ENCODE measurements around the gene NDUFA13. TPM values are rescaled to one million over a fixed set of nuclear protein-coding genes. Genes with fewer than 3 reads are reported as not detected.

NDUFA13 gene
- polyA plus RNA-seq, 4 donors: 161 to 320 (median 247) TPM

DNA sequence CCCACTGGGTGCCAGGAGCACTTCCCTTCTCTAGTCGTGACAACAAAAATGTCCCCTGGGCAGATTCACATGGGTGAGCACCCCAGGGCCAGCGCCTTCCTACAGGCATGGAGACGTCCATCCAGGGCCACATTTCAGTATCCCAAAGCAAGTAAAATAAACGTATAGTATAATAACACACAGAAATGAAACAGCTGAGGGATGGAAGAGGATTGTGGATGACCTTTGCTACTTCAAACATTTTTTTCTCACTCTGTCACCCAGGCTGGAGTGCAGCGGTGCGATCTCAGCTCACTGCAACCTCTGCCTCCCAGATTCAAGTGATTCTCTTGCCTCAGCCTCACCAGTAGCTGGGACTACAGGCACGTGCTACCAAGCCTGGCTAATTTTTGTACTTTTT, 50.3 kb downstream of the NDUFA13 start:
- DNase-seq (ENCODE audit: low read depth in 4 of 4, low spot score in 3 of 4): no peak

DNA sequence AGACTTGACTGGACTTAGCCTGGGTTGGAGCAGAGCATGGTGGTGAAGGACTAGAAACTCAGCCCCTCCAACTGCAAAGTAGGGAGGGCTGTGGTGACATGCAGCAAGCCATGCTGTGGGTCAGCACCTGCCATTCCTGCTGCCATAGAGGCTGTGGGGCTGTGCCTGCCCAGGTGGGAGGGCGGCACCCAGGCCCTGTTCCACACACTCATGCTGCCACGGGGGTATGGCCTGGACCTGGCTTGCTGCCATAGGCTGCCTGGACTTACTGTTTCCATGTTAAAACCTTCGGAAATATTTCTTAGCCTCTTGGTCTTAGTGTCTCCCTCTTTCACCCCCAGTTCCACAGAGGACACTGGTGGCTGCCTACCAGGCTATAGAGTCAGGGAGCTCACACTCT, 51.4 kb downstream of the NDUFA13 start:
- DNase-seq (ENCODE audit: low read depth in 4 of 4, low spot score in 3 of 4): no peak

DNA sequence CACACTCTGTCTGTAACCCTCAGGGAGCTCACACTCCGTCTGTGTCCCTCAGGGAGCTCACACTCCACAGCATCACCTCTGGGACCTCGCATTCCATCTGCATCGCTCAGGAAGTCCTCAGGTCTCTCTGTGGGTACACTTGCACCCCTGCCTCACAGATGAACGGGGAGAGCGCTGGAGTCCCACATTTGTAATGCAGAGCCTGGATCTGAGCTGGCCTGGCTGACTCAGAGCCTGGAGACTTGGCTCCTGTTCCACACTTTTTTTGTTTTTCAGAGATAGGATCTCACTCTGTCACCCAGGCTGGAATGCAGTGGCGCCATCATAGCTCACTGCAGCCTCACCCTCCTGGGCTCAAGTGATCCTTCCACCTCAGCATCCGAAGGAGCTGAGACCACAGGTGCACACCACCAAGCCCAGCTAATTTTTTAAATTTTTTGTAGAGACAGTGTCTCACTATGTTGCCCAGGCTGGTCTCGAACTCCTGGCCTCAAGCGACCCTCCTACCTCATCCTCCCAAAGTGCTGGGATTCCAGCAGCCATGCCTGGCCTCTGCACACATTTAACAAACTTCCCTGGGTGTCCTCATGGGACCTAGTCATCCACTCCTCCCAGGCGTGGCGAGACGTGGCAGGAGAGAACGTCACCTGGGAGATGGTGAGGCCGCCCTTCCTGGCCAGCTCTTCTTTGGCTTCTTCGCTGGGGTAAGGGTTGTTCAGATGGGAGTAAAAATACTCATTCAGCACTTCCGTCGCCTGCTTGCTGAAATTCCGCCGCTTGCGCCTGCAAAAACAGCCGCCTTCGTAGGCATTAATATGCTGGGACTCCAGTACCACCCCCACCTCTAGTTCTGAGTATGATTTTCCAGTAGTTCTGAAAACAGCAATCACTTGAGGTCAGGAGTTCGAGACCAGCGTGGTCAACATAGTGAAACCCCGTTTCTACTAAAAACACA, 53.1 kb downstream of the NDUFA13 start:
- no peak for DNase-seq (ENCODE audit: low read depth in 4 of 4, low spot score in 3 of 4)

DNA sequence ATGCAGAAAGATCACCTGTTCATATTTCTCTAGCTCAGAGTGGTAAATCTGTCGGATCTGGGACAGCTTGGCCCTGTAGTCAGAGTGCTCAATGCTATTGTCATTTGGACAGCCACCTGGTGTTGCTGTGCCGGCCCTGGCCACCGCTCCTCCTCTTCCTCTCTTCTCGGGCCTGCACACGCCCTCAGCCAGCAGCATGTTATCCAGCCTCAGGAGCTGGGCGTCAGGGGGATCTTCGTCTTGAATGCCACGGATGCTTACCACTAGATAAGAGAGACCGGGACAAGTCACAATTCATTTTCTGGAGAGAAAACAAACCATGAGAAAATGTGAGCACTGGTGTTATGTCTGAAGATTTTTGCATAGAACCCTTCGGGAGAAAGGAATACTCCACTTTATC, 54.5 kb downstream of the NDUFA13 start:
- no peak for DNase-seq (ENCODE audit: low read depth in 4 of 4, low spot score in 3 of 4)

DNA sequence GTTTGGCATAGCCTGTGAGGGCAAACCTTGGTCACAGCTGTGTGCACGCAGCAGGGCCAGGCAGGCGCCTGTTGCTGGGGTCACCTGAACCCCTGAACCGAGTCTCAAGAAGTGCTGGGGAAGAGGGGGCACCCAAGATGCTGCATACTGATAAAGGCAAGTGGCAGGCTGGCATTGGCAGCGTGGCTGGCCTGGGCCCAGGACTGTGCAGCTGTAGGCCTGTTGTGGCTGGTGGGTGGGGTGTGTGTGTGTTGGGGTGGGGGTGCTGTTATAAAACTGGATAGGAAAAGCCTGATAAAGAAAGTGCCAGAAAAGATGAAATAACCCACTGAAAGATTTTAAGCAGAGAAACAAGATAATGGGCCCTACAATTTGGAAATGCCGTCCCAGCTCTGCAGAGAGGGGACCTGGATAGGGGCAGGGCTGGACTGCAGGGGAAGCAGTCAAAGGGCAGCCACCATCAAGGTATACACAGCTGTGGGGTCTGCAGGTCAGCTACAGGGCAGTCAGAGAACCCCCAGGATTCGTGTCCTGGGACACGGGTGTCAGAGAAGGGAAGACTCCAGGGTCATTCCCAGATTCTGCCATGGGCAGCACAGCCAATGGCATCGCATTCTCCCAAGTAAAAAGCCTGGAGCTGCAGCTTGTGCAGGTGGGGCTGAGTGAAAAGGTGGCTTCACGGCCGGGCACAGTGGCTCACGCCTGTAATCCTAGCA, 55.2 kb downstream of the NDUFA13 start:
- DNase-seq (ENCODE audit: low read depth in 4 of 4, low spot score in 3 of 4): no peak

DNA sequence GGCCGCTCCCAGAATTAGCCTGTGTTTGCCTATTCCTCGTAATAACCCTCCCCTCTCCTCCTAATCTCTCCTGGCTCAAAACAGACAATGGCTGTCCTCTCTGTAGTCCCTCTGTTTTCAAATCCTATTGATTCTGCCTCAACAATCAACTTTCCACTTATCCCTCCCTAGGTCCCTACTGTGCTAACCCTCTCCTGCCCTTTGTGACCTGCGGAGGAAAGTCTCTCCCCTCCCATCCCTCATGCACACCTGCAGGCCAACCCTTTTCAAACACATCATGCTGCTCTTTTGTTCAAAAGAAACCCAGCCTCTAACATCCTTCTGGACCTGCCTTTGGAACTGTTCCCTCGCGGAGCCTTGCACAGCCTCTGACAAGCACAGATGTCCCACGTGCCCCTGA, 59.4 kb downstream of the NDUFA13 start:
- DNase-seq (ENCODE audit: low read depth in 4 of 4, low spot score in 3 of 4): no peak

Other genes starting within 250 kb of the NDUFA13 start
- 1 to 10 TPM in 3 of 4 donors, under 1 TPM in 1; 0.87 to 3.8 (median 2.5) TPM for gene TM6SF2, start 242.9 kb upstream of the NDUFA13 start, polyA plus RNA-seq (ENCODE audit: insufficient read length in 4 of 4)
- 10 to 100 TPM; 34.7 to 63.1 (median 56.2) TPM for gene SUGP1, start 195.7 kb upstream of the NDUFA13 start, polyA plus RNA-seq (ENCODE audit: insufficient read length in 4 of 4)
- 10 to 100 TPM; 37.2 to 82.5 (median 49.6) TPM for gene MAU2, start 195.4 kb upstream of the NDUFA13 start, polyA plus RNA-seq (ENCODE audit: insufficient read length in 4 of 4)
- gene GATAD2A, start 110.5 kb upstream of the NDUFA13 start, polyA plus RNA-seq (ENCODE audit: insufficient read length in 4 of 4): 10 to 100 TPM; 38.3 to 53.4 (median 48.4) TPM
- gene TSSK6, start 677 bp upstream of the NDUFA13 start, polyA plus RNA-seq (ENCODE audit: insufficient read length in 4 of 4): 1 to 10 TPM in 3 of 4 donors, under 1 TPM in 1; 0.57 to 1.6 (median 1.2) TPM
- gene YJEFN3, start 12.7 kb downstream of the NDUFA13 start, polyA plus RNA-seq (ENCODE audit: insufficient read length in 4 of 4): 10 to 100 TPM in 1 of 4 donors, 1 to 10 TPM in 3; 4.9 to 13.0 (median 6.8) TPM
- under 1 TPM; 0.13 to 0.20 (median 0.16) TPM for gene CILP2, start 22.0 kb downstream of the NDUFA13 start, polyA plus RNA-seq (ENCODE audit: insufficient read length in 4 of 4)
- gene PBX4, start 102.5 kb downstream of the NDUFA13 start, polyA plus RNA-seq (ENCODE audit: insufficient read length in 4 of 4): 1 to 10 TPM; 3.2 to 8.9 (median 3.6) TPM
- gene LPAR2, start 112.0 kb downstream of the NDUFA13 start, polyA plus RNA-seq (ENCODE audit: insufficient read length in 4 of 4): 10 to 100 TPM; 15.7 to 41.0 (median 23.9) TPM
- 1 to 10 TPM; 2.9 to 6.7 (median 5.1) TPM for gene GMIP, start 127.4 kb downstream of the NDUFA13 start, polyA plus RNA-seq (ENCODE audit: insufficient read length in 4 of 4)
- 10 to 100 TPM; 39.9 to 70.9 (median 46.1) TPM for gene ATP13A1, start 147.5 kb downstream of the NDUFA13 start, polyA plus RNA-seq (ENCODE audit: insufficient read length in 4 of 4)
- gene ZNF101, start 152.6 kb downstream of the NDUFA13 start, polyA plus RNA-seq (ENCODE audit: insufficient read length in 4 of 4): 10 to 100 TPM in 3 of 4 donors, 1 to 10 TPM in 1; 6.0 to 20.4 (median 18.2) TPM
- gene ZNF14, start 216.9 kb downstream of the NDUFA13 start, polyA plus RNA-seq (ENCODE audit: insufficient read length in 4 of 4): 10 to 100 TPM; 10.2 to 17.7 (median 15.0) TPM